ENCODE results near the gene CAPN2. TPM values are rescaled to one million over a fixed set of nuclear protein-coding genes. Genes with fewer than 3 reads are reported as not detected.

The CAPN2 gene
- total RNA-seq, 1 donor from 2014 or later: 271 TPM

DNA sequence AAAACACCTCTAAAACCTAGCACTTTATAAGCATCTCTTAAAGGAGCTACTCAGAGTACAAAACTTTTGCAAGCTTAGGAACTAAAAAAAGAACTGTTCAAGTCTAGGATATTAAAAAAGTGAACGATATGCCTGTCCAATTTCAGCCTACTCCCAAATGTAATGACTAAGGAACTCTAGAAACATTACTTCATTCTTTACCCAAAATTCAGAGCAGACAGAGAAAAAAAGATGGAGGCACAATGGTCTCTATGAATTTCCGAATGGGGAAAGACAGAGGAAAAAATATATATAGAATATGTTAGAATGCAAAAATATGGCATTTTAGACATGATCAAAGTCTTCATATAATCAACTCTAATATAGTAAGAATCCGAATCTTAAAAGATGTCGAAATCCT lies 72.2 kb downstream of the CAPN2 start:
- Mint-ChIP-seq H3K27me3 (ENCODE audit: unreplicated experiment) (no peaks in the 10 kb centered on the region), H3K36me3 (ENCODE audit: unreplicated experiment) (peaks cover 43% of the 10 kb centered on the region), H3K4me1 (ENCODE audit: unreplicated experiment) (no peaks in the 10 kb centered on the region), H3K9me3 (ENCODE audit: unreplicated experiment) (no peaks in the 10 kb centered on the region), H3K27ac (ENCODE audit: unreplicated experiment) (no peak overlapping the region), H3K4me3 (ENCODE audit: unreplicated experiment) (no peak overlapping the region)
- DNase-seq (ENCODE audit: extremely low spot score, unreplicated experiment): no peak
- TF ChIP-seq, protein P1, sequence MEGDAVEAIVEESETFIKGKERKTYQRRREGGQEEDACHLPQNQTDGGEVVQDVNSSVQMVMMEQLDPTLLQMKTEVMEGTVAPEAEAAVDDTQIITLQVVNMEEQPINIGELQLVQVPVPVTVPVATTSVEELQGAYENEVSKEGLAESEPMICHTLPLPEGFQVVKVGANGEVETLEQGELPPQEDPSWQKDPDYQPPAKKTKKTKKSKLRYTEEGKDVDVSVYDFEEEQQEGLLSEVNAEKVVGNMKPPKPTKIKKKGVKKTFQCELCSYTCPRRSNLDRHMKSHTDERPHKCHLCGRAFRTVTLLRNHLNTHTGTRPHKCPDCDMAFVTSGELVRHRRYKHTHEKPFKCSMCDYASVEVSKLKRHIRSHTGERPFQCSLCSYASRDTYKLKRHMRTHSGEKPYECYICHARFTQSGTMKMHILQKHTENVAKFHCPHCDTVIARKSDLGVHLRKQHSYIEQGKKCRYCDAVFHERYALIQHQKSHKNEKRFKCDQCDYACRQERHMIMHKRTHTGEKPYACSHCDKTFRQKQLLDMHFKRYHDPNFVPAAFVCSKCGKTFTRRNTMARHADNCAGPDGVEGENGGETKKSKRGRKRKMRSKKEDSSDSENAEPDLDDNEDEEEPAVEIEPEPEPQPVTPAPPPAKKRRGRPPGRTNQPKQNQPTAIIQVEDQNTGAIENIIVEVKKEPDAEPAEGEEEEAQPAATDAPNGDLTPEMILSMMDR (IDR thresholded peaks at IDR 0.05): no peak

DNA sequence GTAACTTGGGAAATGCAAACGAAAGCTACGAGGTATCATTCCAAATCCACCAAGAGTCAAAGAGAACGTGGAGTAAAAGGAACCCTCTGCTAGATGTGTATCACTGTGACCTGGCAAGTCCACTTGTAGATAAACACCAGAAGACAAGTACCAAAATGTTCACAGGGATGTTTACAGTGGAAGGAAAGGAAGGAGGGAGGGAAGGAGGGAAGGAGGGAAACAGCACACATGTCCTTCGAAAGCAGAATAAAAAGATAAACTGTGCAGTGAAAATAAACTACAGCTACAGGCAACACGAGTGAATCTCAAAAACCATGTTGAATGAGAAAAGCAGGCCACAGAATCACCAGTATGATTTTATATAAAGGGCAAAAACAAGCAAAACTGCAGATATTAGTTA lies 73.5 kb downstream of the CAPN2 start:
- DNase-seq (ENCODE audit: extremely low spot score, unreplicated experiment): no peak
- Mint-ChIP-seq H3K27me3 (ENCODE audit: unreplicated experiment) (no peaks in the 10 kb centered on the region), H3K4me3 (ENCODE audit: unreplicated experiment) (no peak overlapping the region), H3K4me1 (ENCODE audit: unreplicated experiment) (no peaks in the 10 kb centered on the region), H3K27ac (ENCODE audit: unreplicated experiment) (no peak overlapping the region), H3K9me3 (ENCODE audit: unreplicated experiment) (no peaks in the 10 kb centered on the region), H3K36me3 (ENCODE audit: unreplicated experiment) (peaks cover 38% of the 10 kb centered on the region)
- TF ChIP-seq, protein P1 (IDR thresholded peaks at IDR 0.05): no peak

DNA sequence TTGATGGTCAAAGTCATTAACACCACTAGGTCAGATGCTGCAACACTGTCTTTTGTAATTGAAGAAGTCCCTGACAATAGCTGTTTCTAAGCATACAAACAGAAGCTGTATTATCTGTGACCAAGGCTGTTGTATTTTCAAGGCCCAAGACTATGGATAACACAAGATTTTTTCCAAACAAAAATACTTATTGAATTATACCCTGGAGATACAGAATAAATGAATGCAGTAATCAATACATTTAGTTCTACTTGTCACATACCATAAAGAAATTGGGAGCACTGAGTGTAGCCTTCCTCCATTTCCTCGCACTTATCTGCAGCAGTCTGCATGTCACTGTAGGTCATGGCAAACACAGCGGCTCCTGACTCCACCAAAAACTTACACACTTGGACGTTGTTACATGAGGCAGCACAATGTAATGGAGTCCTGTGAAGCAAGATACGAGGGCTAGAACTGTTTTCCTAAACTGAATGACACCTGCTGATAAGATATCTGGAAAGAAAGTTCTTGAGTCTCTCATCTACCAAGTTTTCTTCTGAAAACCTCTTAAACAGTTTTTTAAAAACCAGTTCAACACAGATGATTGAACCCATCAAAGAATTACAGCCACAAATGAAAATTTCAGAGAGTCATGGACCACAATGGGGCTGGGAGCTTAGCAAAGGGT lies 76.5 kb downstream of the CAPN2 start:
- Mint-ChIP-seq H3K4me3 (ENCODE audit: unreplicated experiment) (no peak overlapping the region), H3K27ac (ENCODE audit: unreplicated experiment) (no peak overlapping the region), H3K36me3 (ENCODE audit: unreplicated experiment) (peaks cover 45% of the 10 kb centered on the region), H3K9me3 (ENCODE audit: unreplicated experiment) (no peaks in the 10 kb centered on the region), H3K27me3 (ENCODE audit: unreplicated experiment) (no peaks in the 10 kb centered on the region), H3K4me1 (ENCODE audit: unreplicated experiment) (peaks cover 3% of the 10 kb centered on the region)
- TF ChIP-seq, protein P1 (IDR thresholded peaks at IDR 0.05): no peak
- no peak for DNase-seq (ENCODE audit: extremely low spot score, unreplicated experiment)

DNA sequence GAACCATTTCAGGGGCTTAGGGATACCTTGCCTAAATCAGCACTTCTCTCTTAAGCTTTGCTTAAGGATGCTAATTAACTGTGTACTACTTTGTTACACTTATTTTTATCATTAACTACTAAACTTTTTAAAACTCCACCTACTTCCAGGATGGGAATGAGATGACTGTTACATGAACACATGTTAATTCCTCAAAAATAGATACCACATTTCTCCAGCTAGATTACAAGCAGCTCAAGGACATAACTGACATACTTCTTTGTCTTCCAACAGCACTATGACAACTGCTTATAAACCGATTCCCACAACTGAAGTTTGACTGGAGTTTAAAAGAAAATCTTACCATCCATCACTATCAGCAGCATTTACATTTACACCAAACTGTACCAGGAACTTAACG lies 79.7 kb downstream of the CAPN2 start:
- no peak overlapping the region for H3K27ac Mint-ChIP-seq (ENCODE audit: unreplicated experiment)
- H3K4me1 Mint-ChIP-seq (ENCODE audit: unreplicated experiment): peaks cover 3% of the 10 kb centered on the region
- no peaks in the 10 kb centered on the region for H3K9me3 Mint-ChIP-seq (ENCODE audit: unreplicated experiment)
- H3K27me3 Mint-ChIP-seq (ENCODE audit: unreplicated experiment): no peaks in the 10 kb centered on the region
- TF ChIP-seq, protein P1 (IDR thresholded peaks at IDR 0.05): no peak
- peaks cover 55% of the 10 kb centered on the region for H3K36me3 Mint-ChIP-seq (ENCODE audit: unreplicated experiment)
- no peak overlapping the region for H3K4me3 Mint-ChIP-seq (ENCODE audit: unreplicated experiment)
- no peak for DNase-seq (ENCODE audit: extremely low spot score, unreplicated experiment)

DNA sequence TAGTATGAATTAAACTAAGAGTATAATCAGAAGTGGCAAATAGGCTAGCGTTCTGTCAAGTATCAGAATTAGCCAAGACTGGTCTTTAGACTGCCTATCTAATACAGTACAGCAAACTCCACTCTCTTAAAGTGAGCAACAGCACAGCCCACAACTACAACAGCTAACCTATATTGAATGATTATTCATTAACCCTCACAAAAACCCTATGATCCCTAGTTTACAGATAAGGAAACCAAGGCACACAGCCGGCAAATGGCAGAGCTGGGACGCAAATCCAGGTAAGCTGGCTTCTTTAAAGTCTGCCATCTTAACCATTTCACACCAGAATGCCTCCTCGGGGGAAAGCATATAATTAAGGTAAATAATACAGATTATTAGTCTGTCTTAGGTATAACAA lies 81.4 kb downstream of the CAPN2 start:
- TF ChIP-seq, protein P1 (IDR thresholded peaks at IDR 0.05): no peak
- Mint-ChIP-seq H3K27me3 (ENCODE audit: unreplicated experiment) (no peaks in the 10 kb centered on the region), H3K4me1 (ENCODE audit: unreplicated experiment) (peaks cover 3% of the 10 kb centered on the region)

More for the DNA sequence above, 81.4 kb downstream of the CAPN2 start:
- H3K9me3 Mint-ChIP-seq (ENCODE audit: unreplicated experiment): no peaks in the 10 kb centered on the region
- H3K4me3 Mint-ChIP-seq (ENCODE audit: unreplicated experiment): no peak overlapping the region
- H3K36me3 Mint-ChIP-seq (ENCODE audit: unreplicated experiment): peaks cover 56% of the 10 kb centered on the region
- H3K27ac Mint-ChIP-seq (ENCODE audit: unreplicated experiment): no peak overlapping the region
- DNase-seq (ENCODE audit: extremely low spot score, unreplicated experiment): no peak

Data from osteocyte (in vitro differentiated cells).